GM12891 (cell line): ENCODE data around the gene C2CD3.

Experiments
- DNase-seq: peaks from one replicate; pipeline ENCODE4 v3.0.0; 2011; ENCODE audit warnings: low spot score; ENCODE audit not compliant: insufficient read length
- FAIRE-seq: peaks from 2 replicates; lab custom pipeline; 2011; peaks lifted over from hg19 to GRCh38; lab: Jason Lieb, UNC
- PAX5 ChIP-seq: IDR thresholded peaks from 2 replicates; pipeline ENCODE4 v1.6.1; 2011; ENCODE audit warnings: low read length, moderate library complexity, mild to moderate bottlenecking; ENCODE audit not compliant: insufficient read depth, severe bottlenecking
- POLR2A ChIP-seq: IDR thresholded peaks from 2 replicates; pipeline ENCODE4 v1.6.1; 2011; ENCODE audit warnings: low read depth, low read length, control low read depth
- POLR2AphosphoS5 ChIP-seq: IDR thresholded peaks from 2 replicates; pipeline ENCODE4 v1.6.1; 2011; ENCODE audit warnings: low read depth, low read length, control low read depth
- POU2F2 ChIP-seq: IDR thresholded peaks from 2 replicates; pipeline ENCODE4 v1.6.1; 2011; ENCODE audit warnings: low read depth, mild to moderate bottlenecking, control low read depth, low read length, moderate library complexity
- SPI1 ChIP-seq: IDR thresholded peaks from 2 replicates; pipeline ENCODE4 v1.6.1; 2011; ENCODE audit warnings: low read depth, low read length, control low read depth
- TAF1 ChIP-seq: IDR thresholded peaks from 2 replicates; pipeline ENCODE4 v1.6.1; 2011; ENCODE audit warnings: low read depth, low read length, control low read depth

The C2CD3 gene

GRCh38 chr11:73983741-73984538, 186.9 kb downstream of the C2CD3 start:
- FAIRE-seq (no peak), DNase-seq (no peak)
- TF ChIP-seq POU2F2 = no peak
- no peak for TF ChIP-seq TAF1
- no peak for TF ChIP-seq POLR2A
- TF ChIP-seq PAX5 = no peak
- TF ChIP-seq POLR2AphosphoS5 = no peak
- TF ChIP-seq SPI1 = peak; percentile 74

- TF ChIP-seq TAF1 (peak; percentile 43; the same call in 1 of the 2 replicates), POLR2AphosphoS5 (peak; percentile 90), SPI1 (peak; percentile 99), POLR2A (peak; percentile 91), PAX5 (peak; percentile 51), POU2F2 (peak; percentile 37; the same call in 1 of the 2 replicates)
- FAIRE-seq = peak; percentile 90
- DNase-seq = peak; percentile 92
These were observed 187.6 kb downstream of the C2CD3 start for GRCh38 chr11:73982990-73983740.

GRCh38 chr11:73982595-73982989, 188.2 kb downstream of the C2CD3 start, which contains the start of gene UCP2:
UCP2 (minus strand) TSS chr11:73982843; CDS start chr11:73978378, 4,465 bp downstream.
- FAIRE-seq = no peak
- TF ChIP-seq SPI1 = no peak
- TF ChIP-seq POLR2AphosphoS5 = peak; percentile 79
- TF ChIP-seq TAF1 = peak; percentile 42; the same call in 1 of the 2 replicates
- TF ChIP-seq POLR2A = peak; percentile 70
- TF ChIP-seq POU2F2 = no peak
- TF ChIP-seq PAX5 = no peak
- peak; percentile 65 for DNase-seq

- FAIRE-seq (no peak), DNase-seq (no peak)
- TF ChIP-seq TAF1 (no peak), POLR2AphosphoS5 (no peak), PAX5 (no peak), POLR2A (no peak)
These were observed 189.6 kb downstream of the C2CD3 start for GRCh38 chr11:73981051-73981805.

- no peak for TF ChIP-seq PAX5
- TF ChIP-seq SPI1 = peak; percentile 94
- peak; percentile 71 for TF ChIP-seq POLR2AphosphoS5
- 0 out of 2 replicates have a peak, but pooled peaks have one; percentile 68 for TF ChIP-seq POLR2A
- peak; percentile 69 for TF ChIP-seq POU2F2
- TF ChIP-seq TAF1 = no peak; the same call in 1 of the 2 replicates
- DNase-seq = peak; percentile 82
- peak; percentile 84 for FAIRE-seq
These were observed 190.5 kb downstream of the C2CD3 start for GRCh38 chr11:73980001-73980961.

GRCh38 chr11:73978576-73979086, 192.2 kb downstream of the C2CD3 start:
- DNase-seq (no peak), FAIRE-seq (no peak)
- TF ChIP-seq POU2F2 (no peak), SPI1 (no peak)

- TF ChIP-seq POU2F2 (no peak), PAX5 (no peak), POLR2A (no peak), POLR2AphosphoS5 (no peak), SPI1 (no peak), TAF1 (no peak)
- DNase-seq (no peak), FAIRE-seq (no peak)
These were observed 192.8 kb downstream of the C2CD3 start for GRCh38 chr11:73977856-73978519.
